ENCODE measurements around the gene TECPR1. TPM values are rescaled to one million over a fixed set of nuclear protein-coding genes. Genes with fewer than 3 reads are reported as not detected.

The TECPR1 gene
- total RNA-seq, 1 experiment from 2014 or later = 11.5 TPM

DNA sequence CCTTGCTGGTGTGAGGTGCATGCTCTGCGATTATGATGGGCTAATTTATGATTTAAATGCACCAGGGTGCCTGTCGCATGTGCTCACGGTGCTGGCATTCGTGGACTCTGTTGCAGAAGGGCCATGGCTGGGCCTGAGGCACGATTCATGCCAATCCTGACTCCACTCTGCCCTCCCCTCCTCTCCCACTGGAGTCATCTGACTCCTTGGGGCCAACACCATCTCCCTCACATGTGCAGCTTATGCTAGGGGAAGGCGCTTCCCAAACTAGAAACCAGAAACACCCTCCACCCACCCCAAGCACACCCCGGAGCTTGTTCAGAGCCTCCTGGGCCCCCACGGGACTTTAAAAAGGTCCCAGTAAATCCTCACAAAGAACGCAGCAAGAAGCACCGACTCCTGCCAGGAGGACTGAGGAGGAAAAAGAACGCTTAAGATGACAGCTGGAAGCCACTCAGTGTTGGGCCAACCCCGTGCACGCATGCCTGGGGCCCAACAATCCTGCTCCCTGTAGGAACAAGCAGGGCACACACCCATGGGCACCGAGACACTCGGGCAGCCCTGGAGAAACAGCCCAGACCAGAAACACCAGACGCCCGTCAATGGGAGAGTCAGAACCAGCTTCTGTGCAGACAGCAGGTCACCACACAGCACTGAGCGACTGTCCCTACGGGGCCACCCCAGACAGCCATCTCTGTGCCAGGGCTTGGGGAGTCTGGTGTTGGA, 43.6 kb upstream of the TECPR1 start:
- CTCF ChIA-PET = interaction anchor here (0.7 kb wide), 1 partner anchor 100 kb away, joined by 4 read pairs; no protein-coding TSS in a partner anchor
- no TSS peak for BruUV-seq (replicated peaks)
- DNase-seq = no peak
- Histone ChIP-seq H2AFZ (ENCODE audit: low read length) (no peak overlapping the region), H3K27me3 (ENCODE audit: low read length) (no peaks in the 10 kb centered on the region), H3K9me3 (ENCODE audit: low read length) (no peaks in the 10 kb centered on the region), H4K20me1 (ENCODE audit: low read length) (no peaks in the 10 kb centered on the region), H3K9ac (ENCODE audit: low read length) (no peak overlapping the region), H3K9me2 (replicated peaks; ENCODE audit: low read length) (no peaks in the 10 kb centered on the region), H3K79me2 (ENCODE audit: low read length) (peaks cover 11% of the 10 kb centered on the region), H3K4me3 (ENCODE audit: low read length) (no peak overlapping the region), H3K36me3 (ENCODE audit: low read depth, low read length) (peaks cover 22% of the 10 kb centered on the region), H3K4me1 (ENCODE audit: insufficient read depth, low read length) (no peaks in the 10 kb centered on the region), H3K4me2 (ENCODE audit: low read length) (no peak overlapping the region), H3F3A (ENCODE audit: low read length, unreplicated experiment) (no peaks in the 10 kb centered on the region), H3K27ac (ENCODE audit: low read length) (no peak overlapping the region)
- peak; percentile 10; the same call in 1 of the 2 replicates for ATAC-seq
- TF ChIP-seq EZH2 (IDR thresholded peaks at IDR 0.05; ENCODE audit: low read length, unreplicated experiment) = no peak
- TF ChIP-seq EZH2phosphoT487 (IDR thresholded peaks at IDR 0.05; ENCODE audit: borderline replicate concordance, low read length) = no peak
- TF ChIP-seq, protein P1, sequence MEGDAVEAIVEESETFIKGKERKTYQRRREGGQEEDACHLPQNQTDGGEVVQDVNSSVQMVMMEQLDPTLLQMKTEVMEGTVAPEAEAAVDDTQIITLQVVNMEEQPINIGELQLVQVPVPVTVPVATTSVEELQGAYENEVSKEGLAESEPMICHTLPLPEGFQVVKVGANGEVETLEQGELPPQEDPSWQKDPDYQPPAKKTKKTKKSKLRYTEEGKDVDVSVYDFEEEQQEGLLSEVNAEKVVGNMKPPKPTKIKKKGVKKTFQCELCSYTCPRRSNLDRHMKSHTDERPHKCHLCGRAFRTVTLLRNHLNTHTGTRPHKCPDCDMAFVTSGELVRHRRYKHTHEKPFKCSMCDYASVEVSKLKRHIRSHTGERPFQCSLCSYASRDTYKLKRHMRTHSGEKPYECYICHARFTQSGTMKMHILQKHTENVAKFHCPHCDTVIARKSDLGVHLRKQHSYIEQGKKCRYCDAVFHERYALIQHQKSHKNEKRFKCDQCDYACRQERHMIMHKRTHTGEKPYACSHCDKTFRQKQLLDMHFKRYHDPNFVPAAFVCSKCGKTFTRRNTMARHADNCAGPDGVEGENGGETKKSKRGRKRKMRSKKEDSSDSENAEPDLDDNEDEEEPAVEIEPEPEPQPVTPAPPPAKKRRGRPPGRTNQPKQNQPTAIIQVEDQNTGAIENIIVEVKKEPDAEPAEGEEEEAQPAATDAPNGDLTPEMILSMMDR (conservative IDR thresholded peaks at IDR 0.05; ENCODE audit: low read depth, low read length) = no peak
- POLR2A ChIA-PET (ENCODE audit: unreplicated experiment) = no interaction called here
- intact Hi-C loops (cut with micrococcal nuclease) = loop anchor here (2.0 to 10.0 kb wide), 3 partner anchors 105 to 539 kb away; partner anchors contain the start of gene BAIAP2L1

DNA sequence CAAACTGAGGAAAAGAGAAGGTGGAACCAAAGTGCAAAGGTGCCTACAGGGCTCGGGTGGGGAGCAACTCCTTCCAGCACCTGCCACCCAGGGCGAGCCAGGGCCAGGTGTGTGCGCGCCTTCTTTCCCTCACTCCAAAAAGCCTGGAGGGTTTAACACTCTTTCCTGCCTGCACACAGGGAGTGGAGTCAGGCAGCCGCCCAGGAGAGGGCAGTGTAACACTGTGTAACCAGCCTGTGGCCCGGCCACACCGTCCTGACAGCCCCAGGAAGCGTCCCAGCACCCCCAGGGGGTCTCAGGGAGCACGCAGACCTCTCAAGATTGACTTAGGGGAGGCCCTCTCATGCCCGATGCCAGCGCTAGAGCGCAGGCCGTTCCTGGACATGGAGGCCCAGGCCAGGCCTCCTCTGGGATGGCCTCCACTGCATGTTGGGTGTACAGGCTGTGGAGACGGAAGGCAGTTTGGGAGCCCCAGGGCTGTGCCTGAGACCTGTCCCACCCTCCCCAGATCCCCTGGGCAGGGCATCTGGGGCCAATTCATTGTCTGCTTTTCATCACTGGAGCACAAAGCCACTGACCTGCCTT, 42.9 kb upstream of the TECPR1 start:
- H3K9me3 ChIP-seq (ENCODE audit: low read length) = no peaks in the 10 kb centered on the region
- no peaks in the 10 kb centered on the region for H3F3A ChIP-seq (ENCODE audit: low read length, unreplicated experiment)
- H3K79me2 ChIP-seq (ENCODE audit: low read length) = peaks cover 13% of the 10 kb centered on the region
- DNase-seq = peak; percentile 73
- no peak overlapping the region for H3K9ac ChIP-seq (ENCODE audit: low read length)
- H3K27me3 ChIP-seq (ENCODE audit: low read length) = no peaks in the 10 kb centered on the region
- H2AFZ ChIP-seq (ENCODE audit: low read length) = no peak overlapping the region
- intact Hi-C loops (cut with micrococcal nuclease) = loop anchor here (2.0 to 10.0 kb wide), 3 partner anchors 106 to 540 kb away; partner anchors contain the start of gene BAIAP2L1
- no TSS peak for BruUV-seq (replicated peaks)
- H3K4me3 ChIP-seq (ENCODE audit: low read length) = no peak overlapping the region
- no peak overlapping the region for H3K4me2 ChIP-seq (ENCODE audit: low read length)
- peaks cover 24% of the 10 kb centered on the region for H3K36me3 ChIP-seq (ENCODE audit: low read depth, low read length)
- TF ChIP-seq, protein P1 (conservative IDR thresholded peaks at IDR 0.05; ENCODE audit: low read depth, low read length) = peak; percentile 90
- TF ChIP-seq EZH2phosphoT487 (IDR thresholded peaks at IDR 0.05; ENCODE audit: borderline replicate concordance, low read length) (no peak), EZH2 (IDR thresholded peaks at IDR 0.05; ENCODE audit: low read length, unreplicated experiment) (no peak)
- no peaks in the 10 kb centered on the region for H4K20me1 ChIP-seq (ENCODE audit: low read length)
- H3K4me1 ChIP-seq (ENCODE audit: insufficient read depth, low read length) = no peaks in the 10 kb centered on the region
- peak; percentile 93 for ATAC-seq
- ChIA-PET CTCF (no interaction called here), POLR2A (ENCODE audit: unreplicated experiment) (no interaction called here)
- H3K9me2 ChIP-seq (replicated peaks; ENCODE audit: low read length) = no peaks in the 10 kb centered on the region
- no peak overlapping the region for H3K27ac ChIP-seq (ENCODE audit: low read length)

DNA sequence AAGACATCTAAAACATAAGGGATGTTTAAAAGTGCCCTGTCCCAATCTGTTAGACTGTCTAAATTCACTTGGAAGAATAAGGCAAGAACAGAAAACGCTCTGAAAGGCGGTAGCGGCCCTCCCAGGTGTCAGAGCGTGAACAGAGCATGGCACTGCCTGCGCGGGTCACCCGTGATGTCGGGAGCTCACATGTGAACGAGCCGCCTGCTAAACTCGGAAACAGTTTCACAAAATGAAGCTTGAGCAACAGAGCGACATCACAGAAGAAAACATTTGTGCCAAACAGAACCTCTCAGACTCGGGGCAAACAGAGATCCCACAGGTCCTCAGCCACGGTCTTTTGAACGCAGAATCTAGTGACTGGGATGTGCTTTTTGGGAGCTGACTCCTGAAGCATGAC, 42.3 kb upstream of the TECPR1 start:
- H2AFZ ChIP-seq (ENCODE audit: low read length) = no peak overlapping the region

More for the DNA sequence above, 42.3 kb upstream of the TECPR1 start:
- no peaks in the 10 kb centered on the region for H3K4me1 ChIP-seq (ENCODE audit: insufficient read depth, low read length)
- no peak overlapping the region for H3K4me3 ChIP-seq (ENCODE audit: low read length)
- H4K20me1 ChIP-seq (ENCODE audit: low read length) = no peaks in the 10 kb centered on the region
- POLR2A ChIA-PET (ENCODE audit: unreplicated experiment) = no interaction called here
- H3K36me3 ChIP-seq (ENCODE audit: low read depth, low read length) = peaks cover 24% of the 10 kb centered on the region
- no peak overlapping the region for H3K4me2 ChIP-seq (ENCODE audit: low read length)
- H3K9me2 ChIP-seq (replicated peaks; ENCODE audit: low read length) = no peaks in the 10 kb centered on the region
- TF ChIP-seq, protein P1 (conservative IDR thresholded peaks at IDR 0.05; ENCODE audit: low read depth, low read length) = no peak
- TF ChIP-seq EZH2 (IDR thresholded peaks at IDR 0.05; ENCODE audit: low read length, unreplicated experiment) = no peak
- TF ChIP-seq EZH2phosphoT487 (IDR thresholded peaks at IDR 0.05; ENCODE audit: borderline replicate concordance, low read length) = no peak
- intact Hi-C loops (cut with micrococcal nuclease) = loop anchor here (2.0 to 10.0 kb wide), 3 partner anchors 106 to 540 kb away; partner anchors contain the start of gene BAIAP2L1
- no peak overlapping the region for H3K9ac ChIP-seq (ENCODE audit: low read length)
- DNase-seq = no peak
- no peak for ATAC-seq
- H3K9me3 ChIP-seq (ENCODE audit: low read length) = no peaks in the 10 kb centered on the region
- H3K79me2 ChIP-seq (ENCODE audit: low read length) = peaks cover 19% of the 10 kb centered on the region
- CTCF ChIA-PET = no interaction called here
- H3K27me3 ChIP-seq (ENCODE audit: low read length) = no peaks in the 10 kb centered on the region
- BruUV-seq (replicated peaks) = TSS peak; percentile 7
- H3K27ac ChIP-seq (ENCODE audit: low read length) = no peak overlapping the region
- no peaks in the 10 kb centered on the region for H3F3A ChIP-seq (ENCODE audit: low read length, unreplicated experiment)

Data from PC-3 (cell line).